ENCODE results near the gene SIRT1. TPM values are rescaled to one million over a fixed set of nuclear protein-coding genes. Genes with fewer than 3 reads are reported as not detected.

The SIRT1 gene
- total and polyA plus RNA-seq, 2 donors (not counting 3 experiments of a cell fraction or from before 2014, with no cell fraction given), result 3.7 to 14.8 TPM

Small RNAs within 50 kb of the gene (small RNA-seq; reads per million reads assigned to genes)
- gene RNU6-523P (ENCODE audit: insufficient read depth, insufficient read length, low read depth, low replicate concordance), result not detected

Other genes starting within 250 kb of the SIRT1 start
- gene CTNNA3, start 188.5 kb upstream of the SIRT1 start, total RNA-seq, result not detected in 2 replicates
- gene CTNNA3, start 188.5 kb upstream of the SIRT1 start, polyA plus RNA-seq, result not detected in 2 replicates
- 1.0 and 2.4 TPM in 2 replicates for gene DNAJC12, start 46.5 kb upstream of the SIRT1 start, total RNA-seq
- 0.27 and 0.54 TPM in 2 replicates for gene DNAJC12, start 46.5 kb upstream of the SIRT1 start, polyA plus RNA-seq
- 68.7 and 73.7 TPM in 2 replicates for gene HERC4, start 190.6 kb downstream of the SIRT1 start, total RNA-seq
- 8.0 and 10.6 TPM in 2 replicates for gene HERC4, start 190.6 kb downstream of the SIRT1 start, polyA plus RNA-seq
- not detected in 2 replicates for gene MYPN, start 224.8 kb downstream of the SIRT1 start, total RNA-seq
- gene MYPN, start 224.8 kb downstream of the SIRT1 start, polyA plus RNA-seq, result 0.01 TPM in 1 of 2 replicates, not detected in the other

Data from endothelial cell of umbilical vein (primary cell).